Thyroid gland (tissue), 4 donors: ENCODE measurements around the gene TIMM23.

Source experiments
- POLR2A ChIP-seq, 2 donors: fragments of 450-650 bp; IDR thresholded peaks; one replicate each; pipeline ENCODE4 v1.6.1; 2017; ENCODE audit warnings: antibody characterized with exemption in 2 of 2, mild to moderate bottlenecking in 2 of 2, moderate library complexity in 1 of 2
- TF ChIP-seq, protein P1 (sequence below), 6 experiments: fragments of 200-600 bp in 3 of 6; fragments of 450-650 bp in 3 of 6; sonication (generic) in 3 of 6; IDR thresholded peaks; one replicate each; pipeline ENCODE4 v1.5.1; 2016 to 2019; ENCODE audit warnings: antibody characterized with exemption in 6 of 6, mild to moderate bottlenecking in 2 of 6, inconsistent platforms in 1 of 6, moderate library complexity in 1 of 6

- TF ChIP-seq, protein P1, sequence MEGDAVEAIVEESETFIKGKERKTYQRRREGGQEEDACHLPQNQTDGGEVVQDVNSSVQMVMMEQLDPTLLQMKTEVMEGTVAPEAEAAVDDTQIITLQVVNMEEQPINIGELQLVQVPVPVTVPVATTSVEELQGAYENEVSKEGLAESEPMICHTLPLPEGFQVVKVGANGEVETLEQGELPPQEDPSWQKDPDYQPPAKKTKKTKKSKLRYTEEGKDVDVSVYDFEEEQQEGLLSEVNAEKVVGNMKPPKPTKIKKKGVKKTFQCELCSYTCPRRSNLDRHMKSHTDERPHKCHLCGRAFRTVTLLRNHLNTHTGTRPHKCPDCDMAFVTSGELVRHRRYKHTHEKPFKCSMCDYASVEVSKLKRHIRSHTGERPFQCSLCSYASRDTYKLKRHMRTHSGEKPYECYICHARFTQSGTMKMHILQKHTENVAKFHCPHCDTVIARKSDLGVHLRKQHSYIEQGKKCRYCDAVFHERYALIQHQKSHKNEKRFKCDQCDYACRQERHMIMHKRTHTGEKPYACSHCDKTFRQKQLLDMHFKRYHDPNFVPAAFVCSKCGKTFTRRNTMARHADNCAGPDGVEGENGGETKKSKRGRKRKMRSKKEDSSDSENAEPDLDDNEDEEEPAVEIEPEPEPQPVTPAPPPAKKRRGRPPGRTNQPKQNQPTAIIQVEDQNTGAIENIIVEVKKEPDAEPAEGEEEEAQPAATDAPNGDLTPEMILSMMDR (IDR thresholded peaks at IDR 0.05): no peak
- no peak for TF ChIP-seq POLR2A (IDR thresholded peaks at IDR 0.05)
These were observed 74.0 kb downstream of the TIMM23 start, which contains the start of gene MSMB for GRCh38 chr10:46046261-46046660.
